Stimulated activated effector memory CD8-positive, alpha-beta T cell treated with anti-CD3 and anti-CD28 coated beads, Interleukin-12 subunit alpha, Interleukin-12 subunit beta, amount 100 ng/mL, for 72 hours (primary cell): ENCODE data around the gene CHD2.
"Not testable (repeated sequence)": the region's sequence is repeated elsewhere in the genome, so short reads cannot be mapped to it uniquely, and the experiment has no call there.

Experiments used
- ATAC-seq: fragments of 150-1000 bp; cut with Tn5 transposase; 2 replicates; pipeline ENCODE4 v1.10.0; 2021
- DNase-seq, 2 donors: peaks; one replicate each; pipeline ENCODE4 v3.0.0; 2021 to 2022; ENCODE audit warnings: low spot score in 2 of 2
- H3K27ac Mint-ChIP-seq: one replicate; pipeline ENCODE4 v1.8.0; 2022; ENCODE audit warnings: mild to moderate bottlenecking, mixed read lengths
- H3K36me3 Mint-ChIP-seq: one replicate; pipeline ENCODE4 v1.8.0; 2022; ENCODE audit warnings: mild to moderate bottlenecking, mixed read lengths
- H3K4me1 Mint-ChIP-seq: one replicate; pipeline ENCODE4 v1.8.0; 2022; ENCODE audit warnings: mixed read lengths
- H3K4me3 Mint-ChIP-seq: one replicate; pipeline ENCODE4 v1.8.0; 2022; ENCODE audit warnings: mild to moderate bottlenecking, mixed read lengths
- H3K9me3 Mint-ChIP-seq: one replicate; pipeline ENCODE4 v1.8.0; 2022; ENCODE audit warnings: mixed read lengths

CHD2 gene

DNA sequence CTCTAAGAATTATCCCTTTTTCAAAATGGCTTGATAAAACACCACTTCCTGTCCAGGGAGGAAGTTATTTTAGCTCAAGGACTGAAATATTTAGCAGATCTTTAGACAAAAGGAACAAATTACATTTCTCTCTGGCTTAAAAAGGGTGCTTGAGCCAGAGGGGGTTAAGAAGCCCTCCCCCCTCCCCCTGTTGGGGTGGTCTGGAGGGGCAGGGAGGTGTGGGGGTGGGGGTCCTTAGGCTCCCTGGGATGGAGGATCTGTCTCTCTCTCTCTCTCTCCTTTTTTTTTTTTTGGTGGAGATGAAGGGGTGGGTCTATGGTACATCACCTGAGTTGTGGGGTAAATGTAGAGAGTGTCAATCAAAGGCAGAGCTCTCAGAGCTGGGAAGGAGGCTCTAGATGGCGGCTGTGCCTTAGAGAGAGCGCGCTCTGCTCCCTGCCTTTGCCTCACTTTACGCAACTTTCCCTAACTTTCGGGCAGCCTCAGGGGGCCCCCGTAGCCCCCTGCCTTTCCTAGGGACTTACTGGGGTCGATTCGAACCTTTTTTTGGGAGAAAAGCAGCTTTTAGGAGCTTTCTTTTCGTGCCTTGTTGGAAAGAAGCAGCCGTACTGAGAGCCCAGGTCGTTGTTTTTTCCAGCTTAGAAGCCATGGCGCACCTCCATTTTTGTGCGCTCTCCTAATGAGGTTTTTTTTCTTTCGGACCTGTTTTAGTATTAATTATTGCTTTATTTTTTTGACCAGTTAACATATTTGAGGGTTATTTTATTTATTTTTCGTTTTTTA lies at the start of gene CHD2:
Gene CHD2, plus strand, starts transcription at position 377 of the 783 bp plus-strand sequence. CDS start 914 bp downstream, outside the sequence.
- peak; percentile 85 for ATAC-seq
- DNase-seq = peak; percentile 53 to 87
- Mint-ChIP-seq H3K9me3 (peaks cover 7% of the 10 kb centered on the region), H3K4me3 (peak within 1 kb of the TSS; percentile 93), H3K4me1 (peaks cover 42% of the 10 kb centered on the region), H3K36me3 (peaks cover 100% of the 10 kb centered on the region), H3K27ac (peak within 1 kb of the TSS; percentile 99)

DNA sequence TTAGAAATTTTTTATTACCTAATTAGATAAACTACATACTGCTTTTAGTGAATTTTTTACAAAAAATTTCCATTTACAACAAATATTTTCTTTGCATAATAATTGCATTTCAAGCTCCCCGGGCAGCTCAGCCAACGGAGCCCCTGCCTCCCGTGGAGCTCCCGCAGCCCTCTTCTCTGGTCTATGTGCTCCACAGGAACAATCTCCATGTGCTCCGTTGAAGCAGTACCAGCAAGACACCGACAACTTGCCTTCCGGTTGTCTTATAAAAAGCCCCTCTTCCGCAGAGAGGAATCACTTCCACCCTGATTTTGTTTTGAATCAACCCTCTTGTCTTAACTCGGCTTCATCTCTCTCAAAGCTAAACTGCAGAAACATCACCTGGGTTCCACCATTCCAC lies 46.9 kb upstream of the CHD2 start:
- Mint-ChIP-seq H3K9me3 (no peaks in the 10 kb centered on the region), H3K4me3 (no peak overlapping the region), H3K4me1 (peaks cover 13% of the 10 kb centered on the region), H3K36me3 (no peaks in the 10 kb centered on the region), H3K27ac (no peak overlapping the region)
- ATAC-seq = no peak
- no peak for DNase-seq

DNA sequence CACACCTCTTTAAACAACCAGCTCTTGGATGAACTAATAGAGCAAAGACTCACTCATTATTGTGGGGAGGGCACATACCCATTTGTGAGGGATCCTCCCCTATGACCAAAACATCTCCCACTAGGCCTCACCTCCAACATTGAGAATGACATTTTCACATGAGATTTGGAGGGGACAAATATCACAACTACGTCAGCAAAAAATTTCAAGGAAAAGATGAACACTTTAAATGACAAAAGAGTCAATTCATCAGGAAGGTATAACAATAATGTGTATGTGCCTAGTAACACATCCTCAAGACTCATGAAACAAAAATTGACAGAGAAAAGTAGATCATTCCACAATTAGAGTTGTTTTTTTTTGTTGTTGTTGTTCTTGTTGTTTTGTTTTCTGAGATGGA lies 38.4 kb upstream of the CHD2 start:
- H3K36me3 Mint-ChIP-seq = no peaks in the 10 kb centered on the region
- no peak for DNase-seq
- H3K27ac Mint-ChIP-seq = no peak overlapping the region
- H3K4me3 Mint-ChIP-seq = no peak overlapping the region
- ATAC-seq = no peak
- no peaks in the 10 kb centered on the region for H3K4me1 Mint-ChIP-seq
- peaks cover 6% of the 10 kb centered on the region for H3K9me3 Mint-ChIP-seq

DNA sequence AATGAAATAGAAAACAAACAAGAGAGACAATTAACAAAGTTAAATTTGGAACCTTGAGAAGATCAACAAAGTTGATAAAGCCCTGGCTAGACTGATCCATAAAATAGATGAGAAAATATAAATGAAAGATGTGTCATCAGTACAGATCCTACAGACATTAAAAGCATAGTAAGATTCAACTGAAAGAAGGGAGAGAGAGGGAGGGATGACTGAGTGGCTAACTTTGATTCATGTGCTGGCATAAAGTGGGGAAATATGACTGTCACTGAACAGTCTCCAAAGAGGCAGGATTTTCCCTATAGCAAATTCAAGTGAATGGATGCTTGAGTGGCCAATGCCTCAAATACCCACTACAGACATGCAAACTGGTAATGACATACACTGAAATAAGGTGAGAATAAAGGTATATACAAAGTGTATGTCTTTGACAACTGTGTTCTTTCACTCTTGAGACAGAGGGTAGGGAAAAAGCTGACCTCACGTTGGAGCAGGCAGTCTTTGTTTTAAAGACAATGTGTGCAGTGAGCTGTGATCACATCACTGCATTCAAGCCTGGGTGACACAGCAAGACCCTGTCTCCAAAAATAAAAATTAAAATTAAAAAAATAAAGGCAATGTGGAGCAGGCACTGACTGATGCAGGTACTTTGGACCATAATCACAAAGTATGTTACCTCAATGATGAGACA lies 35.9 kb upstream of the CHD2 start:
- Mint-ChIP-seq H3K4me3 (no peak overlapping the region), H3K4me1 (no peaks in the 10 kb centered on the region), H3K36me3 (no peaks in the 10 kb centered on the region), H3K27ac (no peak overlapping the region), H3K9me3 (peaks cover 6% of the 10 kb centered on the region)
- DNase-seq = no peak
- no peak for ATAC-seq

DNA sequence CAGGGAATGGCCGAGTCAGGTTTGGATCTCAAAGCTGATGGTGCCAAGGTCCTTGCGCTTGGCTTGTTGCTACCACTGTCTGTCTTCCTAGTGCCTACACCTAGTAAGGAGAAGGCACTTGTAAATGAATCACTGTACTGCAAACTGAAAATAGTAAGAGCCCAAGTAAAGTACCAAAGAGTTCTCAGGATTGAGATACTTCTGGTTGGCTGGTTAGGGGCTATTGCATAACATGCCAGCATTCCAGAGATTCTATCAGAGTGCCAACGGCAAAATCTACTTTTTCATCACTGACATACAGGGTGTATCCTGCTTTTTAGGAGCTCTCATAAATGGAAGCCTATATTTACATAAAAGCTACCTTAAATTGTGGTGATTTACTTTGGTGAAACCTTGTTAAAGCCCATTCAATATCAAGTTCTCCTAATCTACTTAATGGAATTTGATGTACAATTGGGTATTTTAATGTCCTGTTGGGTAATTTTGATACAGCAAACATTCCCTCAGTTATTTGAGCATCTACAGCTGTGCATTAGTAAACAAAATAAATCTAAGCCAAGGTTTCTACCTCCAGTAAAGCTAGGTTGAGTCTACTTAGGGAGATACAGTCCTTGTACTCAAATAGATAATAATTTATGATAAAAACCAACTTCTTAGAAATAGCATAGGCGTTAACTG lies 30.7 kb upstream of the CHD2 start:
- ATAC-seq (no peak), DNase-seq (no peak)
- no peaks in the 10 kb centered on the region for H3K36me3 Mint-ChIP-seq
- peaks cover 7% of the 10 kb centered on the region for H3K4me1 Mint-ChIP-seq
- H3K9me3 Mint-ChIP-seq = no peaks in the 10 kb centered on the region
- no peak overlapping the region for H3K27ac Mint-ChIP-seq
- H3K4me3 Mint-ChIP-seq = no peak overlapping the region

DNA sequence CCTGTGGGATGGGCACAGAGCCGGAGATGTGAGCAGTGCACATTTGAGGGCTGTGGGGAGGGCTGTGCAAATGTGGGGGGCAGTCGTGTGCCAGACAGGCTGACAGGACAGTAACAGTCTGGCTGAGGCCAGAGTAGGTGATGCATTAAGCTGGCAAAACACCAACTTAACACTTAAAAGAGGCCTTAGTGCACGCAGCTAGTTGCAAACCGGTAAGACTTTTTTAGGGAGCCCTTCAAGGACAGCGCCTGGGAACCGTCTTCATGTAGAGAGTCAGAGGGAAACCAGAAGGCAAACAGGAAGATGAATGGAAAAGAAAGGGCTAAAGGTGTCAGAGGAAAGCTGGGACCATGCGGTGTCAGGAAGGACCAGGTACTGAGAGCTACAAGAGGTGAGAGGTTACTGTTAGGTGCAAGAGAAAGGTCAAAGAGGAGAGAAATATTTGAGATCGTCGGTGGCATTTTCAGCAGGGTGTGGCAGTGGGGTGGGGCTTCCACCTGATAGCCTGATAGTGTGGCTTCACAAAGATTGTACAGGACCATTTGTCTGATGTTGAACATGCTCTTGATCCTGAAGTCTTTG lies 30.0 kb upstream of the CHD2 start:
- no peak for DNase-seq
- H3K36me3 Mint-ChIP-seq = no peaks in the 10 kb centered on the region
- H3K27ac Mint-ChIP-seq = no peak overlapping the region
- no peaks in the 10 kb centered on the region for H3K9me3 Mint-ChIP-seq
- no peak for ATAC-seq
- peaks cover 7% of the 10 kb centered on the region for H3K4me1 Mint-ChIP-seq
- H3K4me3 Mint-ChIP-seq = no peak overlapping the region

DNA sequence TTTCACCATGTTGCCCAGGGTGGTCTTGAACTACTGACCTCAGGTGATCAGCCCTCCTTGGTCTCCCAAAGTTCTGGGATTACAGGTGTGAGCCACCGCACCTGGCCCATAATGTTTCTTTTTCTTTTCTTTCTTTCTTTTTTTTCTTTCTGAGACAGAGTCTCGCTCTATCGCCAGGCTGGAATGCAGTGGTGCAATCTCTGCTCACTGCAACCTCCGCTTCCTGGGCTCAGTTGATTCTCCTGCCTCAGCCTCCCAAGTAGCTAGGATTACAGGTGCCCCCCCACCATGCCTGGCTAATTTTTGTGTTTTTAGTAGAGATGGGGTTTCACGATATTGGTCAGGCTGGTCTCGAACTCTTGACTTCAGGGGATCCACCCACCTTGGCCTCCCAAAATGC lies 27.2 kb upstream of the CHD2 start:
- H3K9me3 Mint-ChIP-seq, H3K4me1 Mint-ChIP-seq, H3K27ac Mint-ChIP-seq, H3K4me3 Mint-ChIP-seq, ATAC-seq, H3K36me3 Mint-ChIP-seq: not testable (repeated sequence)
- peak in 1 of 2 donors; percentile 22 for DNase-seq

DNA sequence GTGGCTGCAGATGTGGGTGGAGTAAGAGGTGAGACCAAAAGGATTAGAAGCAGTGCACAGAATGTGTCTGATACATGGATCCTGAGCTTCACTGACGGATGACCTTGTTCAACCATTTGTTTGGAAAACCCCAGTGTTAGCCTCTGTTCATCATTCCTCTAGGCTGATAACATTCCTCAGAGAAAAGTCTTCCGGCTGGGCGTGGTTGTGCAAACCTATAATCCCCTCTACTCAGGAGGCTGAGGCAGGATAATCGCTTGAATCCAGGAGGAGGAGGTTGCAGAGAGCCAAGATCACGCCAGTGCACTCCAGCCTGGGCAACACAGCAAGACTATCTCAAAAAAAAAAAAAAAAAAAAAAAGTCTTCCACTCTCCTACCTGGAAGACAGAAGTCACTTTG lies 23.1 kb upstream of the CHD2 start:
- Mint-ChIP-seq H3K4me1 (peaks cover 22% of the 10 kb centered on the region), H3K36me3 (peaks cover 6% of the 10 kb centered on the region), H3K4me3 (no peak overlapping the region), H3K27ac (no peak overlapping the region), H3K9me3 (no peaks in the 10 kb centered on the region)
- ATAC-seq (no peak), DNase-seq (peak in 1 of 2 donors; percentile 28)

DNA sequence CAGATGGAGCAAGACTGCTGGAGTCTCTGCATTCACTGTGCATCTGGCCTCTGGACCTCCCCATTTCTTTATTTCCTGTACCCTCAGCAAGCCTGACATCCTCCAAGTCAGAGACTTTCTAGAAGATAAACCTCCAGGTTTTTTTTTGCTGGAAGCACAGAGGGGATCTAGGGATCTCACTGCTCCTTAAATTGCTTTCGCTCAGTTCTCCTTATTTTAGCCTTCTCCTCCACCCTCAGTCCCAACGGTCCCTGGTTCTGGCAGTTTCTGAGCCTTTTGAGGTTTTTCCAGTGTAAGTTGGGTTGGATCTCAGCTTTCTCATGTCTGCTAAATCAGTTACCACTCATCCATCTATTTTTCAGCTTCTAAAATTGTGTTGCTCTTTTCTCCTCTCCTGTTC lies 22.7 kb upstream of the CHD2 start:
- DNase-seq (no peak), ATAC-seq (no peak)
- Mint-ChIP-seq H3K4me3 (no peak overlapping the region), H3K36me3 (peaks cover 10% of the 10 kb centered on the region), H3K27ac (no peak overlapping the region), H3K4me1 (peaks cover 25% of the 10 kb centered on the region), H3K9me3 (no peaks in the 10 kb centered on the region)

DNA sequence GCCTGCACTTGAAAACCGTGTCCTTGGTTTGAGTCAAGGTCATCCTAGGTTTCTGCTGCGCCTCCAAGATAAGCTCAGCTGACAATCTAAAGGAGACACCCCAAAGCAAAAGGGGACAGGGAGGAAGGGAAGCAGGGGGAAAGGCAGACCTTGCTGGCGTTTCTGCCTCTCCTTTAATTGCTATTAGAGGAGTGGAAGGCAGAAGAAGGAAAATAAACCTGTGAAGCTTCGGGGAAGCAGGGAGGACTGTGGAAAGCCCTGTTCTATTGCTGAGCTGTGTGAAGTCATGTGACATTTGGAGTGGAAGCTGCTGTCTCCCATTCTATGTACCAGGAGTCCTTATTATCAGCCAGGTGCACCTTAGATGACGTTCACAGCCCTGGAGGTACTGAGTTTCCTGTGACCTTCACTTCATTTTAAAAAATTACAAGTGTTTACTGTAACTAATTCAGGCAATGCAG lies 21.5 kb upstream of the CHD2 start:
- Mint-ChIP-seq H3K9me3 (no peaks in the 10 kb centered on the region), H3K4me1 (peaks cover 25% of the 10 kb centered on the region), H3K4me3 (no peak overlapping the region), H3K27ac (peak overlapping the region; percentile 45), H3K36me3 (peaks cover 20% of the 10 kb centered on the region)
- DNase-seq = peak in 1 of 2 donors; percentile 44
- ATAC-seq = no peak

DNA sequence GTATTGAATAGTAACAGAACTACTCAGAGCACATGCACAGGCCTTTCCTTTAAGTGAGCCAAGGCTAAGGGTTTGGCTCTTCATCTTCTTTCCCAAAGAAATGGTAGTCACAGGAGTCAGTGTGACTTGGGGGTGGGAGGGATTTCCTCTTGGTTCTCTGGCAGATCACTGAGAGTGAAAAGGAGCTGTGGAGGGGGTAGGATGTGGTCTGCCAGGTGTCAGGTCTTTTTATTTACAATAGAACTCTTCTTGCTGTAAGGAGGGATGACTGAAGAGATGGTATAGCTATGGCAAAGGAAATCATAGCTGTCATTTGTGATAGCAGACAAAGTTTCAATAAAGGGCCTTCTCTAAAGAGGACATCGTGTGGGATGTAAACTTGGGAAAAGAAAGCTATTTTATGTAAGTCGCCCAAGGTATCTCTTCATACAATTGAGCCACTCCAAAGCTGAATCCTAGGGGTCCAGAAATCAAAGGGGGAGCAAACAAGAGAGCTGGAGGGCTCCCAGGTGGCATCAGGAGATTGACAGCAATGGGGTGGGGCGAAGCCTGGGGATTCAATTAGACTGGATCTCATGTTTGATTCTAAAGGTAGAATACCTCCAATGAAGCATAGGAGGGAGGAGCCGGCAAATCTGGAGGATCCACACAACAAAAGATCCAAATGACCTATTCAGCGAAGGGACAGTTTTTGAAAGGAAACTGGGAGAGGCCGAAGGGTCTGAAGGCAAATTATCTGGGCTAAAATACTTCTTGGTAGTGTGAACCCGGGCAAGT lies 20.0 kb upstream of the CHD2 start:
- Mint-ChIP-seq H3K9me3 (no peaks in the 10 kb centered on the region), H3K36me3 (peaks cover 36% of the 10 kb centered on the region), H3K27ac (peak overlapping the region; percentile 99), H3K4me3 (peak overlapping the region; percentile 81), H3K4me1 (peaks cover 25% of the 10 kb centered on the region)
- ATAC-seq = no peak
- peak in 1 of 2 donors; percentile 51 for DNase-seq

DNA sequence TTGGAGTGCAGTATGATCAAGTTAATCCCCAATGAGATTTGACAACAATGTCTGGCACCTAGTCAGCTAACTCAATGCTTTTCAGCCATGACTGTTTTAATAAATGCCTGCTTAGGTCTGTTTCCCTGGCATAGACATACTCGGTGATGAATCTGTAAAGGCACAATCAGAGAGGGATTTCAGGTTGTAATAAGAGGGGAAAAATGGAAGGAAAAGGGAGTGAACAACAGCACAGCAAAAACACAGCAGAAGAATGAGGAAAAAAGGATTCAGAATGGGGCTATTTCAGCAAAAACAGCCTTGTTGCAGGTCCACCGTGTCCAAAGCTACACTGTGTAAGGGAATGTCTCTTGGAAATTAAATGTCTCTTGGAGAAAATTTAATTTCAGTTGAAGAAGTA lies 19.3 kb upstream of the CHD2 start:
- peak overlapping the region; percentile 81 for H3K4me3 Mint-ChIP-seq
- no peaks in the 10 kb centered on the region for H3K9me3 Mint-ChIP-seq
- H3K4me1 Mint-ChIP-seq = peaks cover 25% of the 10 kb centered on the region
- ATAC-seq = no peak
- H3K36me3 Mint-ChIP-seq = peaks cover 42% of the 10 kb centered on the region
- H3K27ac Mint-ChIP-seq = peak overlapping the region; percentile 99
- peak in 1 of 2 donors; percentile 33 for DNase-seq

DNA sequence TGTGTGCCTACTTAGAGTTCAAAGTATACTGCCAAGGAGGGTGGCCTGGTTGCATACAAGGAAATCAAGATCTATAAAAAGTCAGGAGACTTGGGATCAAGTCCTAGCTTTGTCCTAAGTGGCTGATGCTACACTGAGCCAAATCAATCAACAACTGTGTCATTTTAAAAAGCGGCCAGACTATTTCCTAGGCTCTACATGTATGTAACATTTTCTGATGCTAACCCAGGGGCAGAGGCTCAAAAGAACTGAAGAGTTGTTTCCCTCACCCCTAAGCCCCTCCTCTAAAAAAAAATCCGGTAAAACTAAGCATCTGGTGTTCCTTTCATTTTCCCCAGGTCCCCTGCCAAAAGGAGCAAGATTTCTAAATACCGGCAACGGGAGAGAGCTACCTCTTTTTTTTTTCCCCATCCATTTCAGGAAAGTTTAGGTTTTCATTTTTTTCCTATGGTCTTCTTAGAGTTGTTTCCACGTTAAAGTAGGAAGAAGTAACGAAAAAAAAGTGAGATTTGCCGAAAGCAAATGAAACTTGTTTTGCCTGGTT lies 18.8 kb upstream of the CHD2 start:
- no peaks in the 10 kb centered on the region for H3K9me3 Mint-ChIP-seq
- DNase-seq (peak in 1 of 2 donors; percentile 46), ATAC-seq (no peak)
- H3K4me3 Mint-ChIP-seq = peak overlapping the region; percentile 81
- peaks cover 47% of the 10 kb centered on the region for H3K36me3 Mint-ChIP-seq
- peaks cover 25% of the 10 kb centered on the region for H3K4me1 Mint-ChIP-seq
- H3K27ac Mint-ChIP-seq = peak overlapping the region; percentile 99
